Activated B cell treated with CpG ODN at 0.5 μM for 24 hours (primary cell): Measurements from ENCODE around the gene CTSH. TPM values are rescaled to one million over a fixed set of nuclear protein-coding genes. Genes with fewer than 3 reads are reported as not detected.

ENCODE experiments used
- total RNA-seq: library from RNA; stranded (reverse); gene quantifications from 2 replicates; pipeline ENCODE4 v1.2.3, GENCODE V29; 2022

Gene CTSH
- total RNA-seq, 1 donor from 2014 or later, result 762 TPM

Other genes with a start within 250 kb of the CTSH start
- gene ADAMTS7, start 133.6 kb downstream of the CTSH start, total RNA-seq, result 12.0 and 14.1 TPM in 2 replicates
- gene MORF4L1, start 72.2 kb downstream of the CTSH start, total RNA-seq, result 271 and 287 TPM in 2 replicates
- 8.6 and 11.4 TPM in 2 replicates for gene RASGRF1, start 145.7 kb upstream of the CTSH start, total RNA-seq